NCI-H2171 treated with DMSO at 0.1 percent for 48 hours (cell line): ENCODE data around the gene C2orf92.
"Not testable (repeated sequence)": the region's sequence is repeated elsewhere in the genome, so short reads cannot be mapped to it uniquely, and the experiment has no call there.

ENCODE experiments used
- DNase-seq: peaks from one replicate; lab custom pipeline; 2025; lab: John Stamatoyannopoulos, UW

C2orf92 gene

GRCh38 chr2:97693476-97693875 lies 24.0 kb downstream of the C2orf92 start:
- no peak for DNase-seq

DNA sequence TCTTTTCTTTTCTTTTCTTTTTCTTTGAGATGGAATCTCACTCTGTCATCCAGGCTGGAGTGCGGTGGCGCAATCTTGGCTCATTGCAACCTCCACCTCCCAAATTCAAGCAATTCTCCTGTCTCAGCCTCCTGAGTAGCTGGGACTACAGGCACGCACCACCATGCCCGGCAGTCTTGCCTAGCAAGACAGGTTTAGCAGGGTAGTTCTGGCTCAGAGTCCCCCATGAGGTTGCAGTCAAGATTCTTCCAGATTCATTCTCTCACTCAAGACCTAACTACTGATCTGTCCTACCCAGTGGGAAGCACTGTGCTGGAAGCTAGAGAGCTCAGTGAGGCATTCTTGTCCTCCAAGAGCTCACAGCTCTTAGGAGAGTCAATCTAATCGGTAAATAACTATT lies 26.2 kb downstream of the C2orf92 start:
- no peak for DNase-seq

- peak; percentile 81 for DNase-seq
Observed at GRCh38 chr2:97697252-97698235, 28.0 kb downstream of the C2orf92 start.

GRCh38 chr2:97698530-97698929 lies 29.0 kb downstream of the C2orf92 start:
- DNase-seq = no peak

GRCh38 chr2:97699765-97700444 lies 30.4 kb downstream of the C2orf92 start:
- peak; percentile 68 for DNase-seq

DNA sequence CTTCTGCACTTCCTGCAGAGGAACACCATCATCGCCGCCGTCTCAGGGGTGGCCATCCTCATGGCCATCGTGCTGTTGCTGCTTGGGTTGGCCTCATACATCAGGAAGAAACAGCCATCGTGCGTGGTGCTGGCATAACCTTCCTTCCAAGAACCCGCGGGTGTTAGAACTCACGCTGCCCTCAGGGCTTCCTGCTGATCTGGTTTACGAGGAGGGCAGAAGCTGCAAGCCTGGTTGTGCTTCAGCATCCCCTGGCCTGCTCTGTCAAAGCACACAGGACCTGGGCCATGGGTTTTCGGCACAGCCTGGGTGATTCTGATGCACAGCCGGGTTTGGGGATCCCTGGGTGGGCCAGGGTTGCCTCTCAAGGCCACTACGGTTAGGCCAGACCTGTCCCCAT lies 31.7 kb downstream of the C2orf92 start:
- DNase-seq = no peak

DNA sequence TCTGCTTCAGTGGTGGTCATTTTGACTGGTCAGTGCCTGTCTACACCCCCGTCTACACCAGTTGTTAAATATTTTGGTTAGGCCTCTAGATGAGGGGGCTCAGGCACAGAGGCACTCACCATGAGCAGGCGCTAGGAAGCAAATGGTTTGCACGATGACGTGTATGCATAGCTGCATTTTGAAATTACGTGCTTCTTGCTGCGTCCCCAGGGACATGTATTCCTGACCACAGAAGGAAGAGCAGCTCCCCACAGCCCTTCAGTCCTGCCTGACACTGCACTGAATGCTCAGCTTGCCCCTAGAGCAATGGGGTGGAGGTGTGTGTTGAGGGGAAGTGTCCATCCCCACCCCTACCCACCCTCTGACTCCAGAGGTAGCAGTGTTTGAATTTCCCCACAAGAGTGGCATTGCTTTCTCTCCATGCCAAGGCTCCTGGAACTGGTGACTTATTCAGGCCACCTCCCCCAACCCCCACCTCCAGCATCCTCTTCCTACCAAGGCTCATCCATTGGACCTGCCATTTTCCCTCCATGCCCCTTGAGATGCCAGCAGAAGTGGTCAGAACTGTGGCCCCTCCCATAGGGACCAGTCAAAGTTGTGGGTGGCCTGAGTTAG lies 32.4 kb downstream of the C2orf92 start:
- DNase-seq = no peak

DNA sequence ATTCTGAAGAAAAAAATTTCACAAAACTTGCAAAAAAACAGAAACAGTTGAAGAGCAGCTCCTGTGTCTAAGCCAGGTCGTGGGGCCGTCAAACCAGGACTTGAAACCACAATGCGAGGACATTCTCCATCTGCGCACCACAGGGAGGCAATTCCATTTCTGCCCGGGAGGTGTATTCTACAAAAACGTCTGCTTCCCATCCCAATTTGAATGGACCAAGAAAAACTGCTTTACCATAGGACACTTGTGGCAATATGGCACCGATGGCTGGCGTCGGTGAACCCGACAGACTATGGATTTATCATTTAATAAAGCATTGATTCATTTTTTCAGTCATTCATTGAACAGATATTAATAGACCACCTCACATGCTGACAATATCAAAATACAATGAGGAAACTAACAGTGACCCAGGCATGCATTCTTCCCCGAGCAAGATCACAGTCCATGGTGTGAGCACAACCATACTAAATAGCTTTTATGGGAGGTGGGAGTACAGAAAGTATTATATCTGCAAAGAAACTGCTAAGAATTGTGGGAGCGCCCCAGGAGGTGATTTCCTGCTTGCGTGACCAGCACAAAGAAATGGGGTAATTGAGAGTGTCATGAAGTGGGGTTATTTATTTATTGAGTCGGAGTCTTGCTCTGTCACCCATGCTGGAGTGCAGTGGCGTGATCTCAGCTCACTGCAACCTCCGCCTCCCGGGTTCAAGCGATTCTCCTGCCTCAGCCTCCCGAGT lies 33.4 kb downstream of the C2orf92 start:
- no peak for DNase-seq

DNA sequence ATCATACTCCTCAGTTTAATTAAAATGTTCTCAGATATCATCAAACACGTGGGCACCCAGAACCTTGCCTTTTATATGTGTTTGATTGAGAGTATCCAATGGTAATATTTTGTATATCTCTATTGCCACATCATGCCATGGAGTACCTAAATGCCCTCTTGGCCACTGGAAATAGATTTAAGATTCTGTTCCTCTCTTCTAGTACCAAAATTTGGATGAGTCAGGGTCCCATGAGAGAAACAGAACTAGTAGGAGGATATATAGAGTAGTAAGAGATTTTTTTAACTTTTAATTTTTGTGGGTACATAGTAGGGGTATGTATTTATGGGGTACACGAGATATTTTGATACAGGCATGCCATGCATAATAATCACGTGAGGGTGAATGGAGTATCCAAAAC lies 34.2 kb downstream of the C2orf92 start:
- no peak for DNase-seq

DNA sequence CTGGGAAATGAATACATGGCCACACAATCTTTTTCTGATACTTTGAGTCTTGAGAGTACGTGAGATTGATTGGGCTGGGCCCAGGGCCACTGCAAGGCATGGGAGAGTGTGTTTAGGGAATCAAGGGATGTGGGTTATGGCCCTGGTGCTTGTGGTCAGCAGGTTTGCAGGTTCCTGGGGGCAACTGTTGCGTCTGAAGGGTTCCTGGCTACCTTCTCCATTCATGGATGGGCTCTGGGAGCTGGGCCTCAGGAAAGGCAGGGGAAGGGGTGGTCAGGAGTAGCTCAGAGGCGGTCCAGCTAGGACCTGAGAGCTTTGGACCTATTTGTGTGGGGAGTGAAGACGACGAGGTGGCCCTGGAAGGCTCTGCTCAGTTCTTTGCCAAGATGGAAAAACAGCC lies 35.5 kb downstream of the C2orf92 start:
- no peak for DNase-seq

DNA sequence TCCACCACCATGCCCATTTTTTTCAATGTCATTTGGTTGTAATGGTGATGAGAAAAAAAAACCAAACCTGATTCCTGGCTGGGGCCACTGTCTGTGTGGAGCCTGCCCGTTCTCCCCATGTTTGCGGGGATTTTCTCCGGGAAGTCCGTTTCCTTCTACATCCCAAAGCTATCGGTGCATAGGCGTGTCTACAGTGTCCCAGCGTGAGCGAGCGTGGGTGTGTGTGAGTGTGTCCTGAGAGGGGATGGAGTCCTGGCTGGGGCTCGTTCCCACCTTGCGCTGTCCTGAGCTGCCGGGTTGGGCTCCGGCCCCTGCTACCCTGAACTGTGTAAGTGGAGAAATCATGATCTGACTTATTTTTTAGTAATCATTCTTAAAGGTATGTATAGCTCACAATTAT lies 36.6 kb downstream of the C2orf92 start:
- DNase-seq = no peak

DNA sequence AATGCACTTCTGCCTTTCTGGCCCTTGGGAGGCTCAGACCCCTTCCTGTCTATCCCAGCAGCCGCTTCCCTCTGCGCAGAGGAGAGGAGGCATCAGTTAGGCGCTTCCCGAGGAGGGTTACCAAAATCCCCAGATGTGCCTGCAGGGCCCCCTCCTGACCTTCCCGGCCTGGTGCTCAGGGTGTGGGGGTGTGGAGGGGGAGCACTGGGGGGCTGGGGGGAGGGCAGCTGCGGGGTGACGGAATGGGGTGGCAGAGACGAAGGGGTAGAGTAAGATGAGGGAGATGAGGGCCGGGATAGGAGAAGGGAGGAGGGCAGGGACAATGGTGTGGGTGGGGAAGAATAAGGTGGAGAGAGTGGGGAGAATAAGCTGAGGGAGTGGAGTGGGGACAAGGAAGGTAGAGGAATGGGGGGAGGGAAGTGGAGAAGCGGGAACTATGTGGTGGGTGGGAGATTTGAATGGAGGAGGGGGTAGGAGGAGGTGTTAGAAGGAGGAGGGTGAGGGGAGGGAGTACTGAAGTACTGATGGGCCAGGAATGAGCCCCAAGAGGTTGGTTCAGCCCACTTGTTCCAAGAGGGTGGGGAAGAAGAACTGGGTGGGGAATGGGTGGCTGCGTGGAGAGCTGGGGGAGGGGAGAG lies 37.3 kb downstream of the C2orf92 start:
- DNase-seq = no peak

DNA sequence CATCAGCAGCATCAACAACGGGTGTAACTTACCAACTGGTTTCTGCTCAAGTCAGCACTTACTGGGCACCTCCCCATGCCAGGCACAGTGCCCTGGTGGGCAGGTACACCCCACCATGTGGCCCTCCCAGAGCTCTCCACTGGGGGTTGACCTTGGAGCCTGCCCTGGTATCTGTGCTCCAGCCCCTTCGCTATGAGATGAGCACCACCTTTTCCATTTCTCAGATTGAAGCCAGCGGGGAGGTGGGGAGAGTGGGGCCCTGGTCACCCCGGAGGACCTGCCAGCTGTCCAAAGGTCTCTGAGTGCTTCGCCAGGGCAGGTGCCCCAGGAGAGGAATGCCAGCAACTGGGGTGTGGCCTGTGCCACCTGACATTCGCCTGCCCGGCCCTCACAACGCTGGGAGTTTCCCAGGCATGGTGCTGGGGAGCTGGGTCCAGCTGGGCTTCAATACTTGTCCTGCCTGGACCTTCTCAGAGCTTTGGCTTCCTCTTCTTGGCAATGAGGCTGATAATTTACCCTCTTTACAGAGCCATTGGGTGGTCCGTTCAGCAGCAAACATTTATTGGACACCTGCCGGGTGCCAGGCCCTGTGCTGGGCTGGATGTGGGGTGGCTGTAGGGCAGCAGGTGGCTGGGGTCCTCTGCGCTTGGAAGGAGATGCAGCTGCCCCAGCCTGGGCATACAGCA lies 38.0 kb downstream of the C2orf92 start:
- DNase-seq = no peak

- DNase-seq = no peak
Observed at GRCh38 chr2:97708048-97708380, 38.5 kb downstream of the C2orf92 start.

DNA sequence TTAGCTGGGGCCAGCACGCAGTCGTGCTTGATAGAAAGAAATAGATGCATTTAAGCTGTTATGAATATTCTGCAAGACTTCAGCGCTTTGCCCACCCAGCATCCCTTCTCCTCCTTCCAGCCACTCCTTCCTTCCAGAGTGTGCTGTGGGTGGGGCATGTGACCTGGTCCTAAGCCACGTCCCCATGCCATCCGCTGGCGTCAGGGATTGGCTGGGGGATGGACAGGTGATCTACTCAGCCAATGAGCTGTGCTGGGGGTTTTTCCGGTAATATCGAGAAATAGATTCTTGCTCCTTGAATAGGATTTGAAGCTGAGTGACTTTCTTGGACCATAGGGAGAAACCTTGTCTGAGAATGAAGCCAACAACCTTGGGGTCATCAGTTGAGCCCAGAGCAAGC lies 39.1 kb downstream of the C2orf92 start:
- DNase-seq = no peak

DNA sequence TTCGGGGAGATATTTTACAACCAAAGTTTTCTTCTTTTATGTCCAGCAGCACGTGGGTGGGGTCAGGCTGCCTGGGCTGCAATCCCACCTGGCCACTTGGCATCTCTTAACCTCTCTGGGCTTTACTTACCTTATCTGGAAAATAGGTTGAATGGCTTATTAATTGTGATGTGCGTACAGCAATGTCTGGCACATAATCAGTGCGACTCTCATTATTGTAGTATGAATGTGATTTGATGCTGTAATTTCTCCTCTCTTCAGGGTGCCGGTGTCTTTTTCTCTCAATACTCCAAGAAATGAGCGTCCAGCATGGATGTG lies 41.8 kb downstream of the C2orf92 start:
- DNase-seq = no peak

GRCh38 chr2:97712175-97712574 lies 42.7 kb downstream of the C2orf92 start:
- DNase-seq = not testable (repeated sequence)

GRCh38 chr2:97712693-97713295 lies 43.3 kb downstream of the C2orf92 start:
- no peak for DNase-seq

GRCh38 chr2:97713296-97714083 lies 44.0 kb downstream of the C2orf92 start, which contains the start of gene ZAP70:
TSS of gene ZAP70 (plus strand) at chr2:97713576. CDS start at chr2:97724037, 10,461 bp downstream.
- DNase-seq = no peak
